ENCODE measurements around the gene PGF.

PGF gene

DNA sequence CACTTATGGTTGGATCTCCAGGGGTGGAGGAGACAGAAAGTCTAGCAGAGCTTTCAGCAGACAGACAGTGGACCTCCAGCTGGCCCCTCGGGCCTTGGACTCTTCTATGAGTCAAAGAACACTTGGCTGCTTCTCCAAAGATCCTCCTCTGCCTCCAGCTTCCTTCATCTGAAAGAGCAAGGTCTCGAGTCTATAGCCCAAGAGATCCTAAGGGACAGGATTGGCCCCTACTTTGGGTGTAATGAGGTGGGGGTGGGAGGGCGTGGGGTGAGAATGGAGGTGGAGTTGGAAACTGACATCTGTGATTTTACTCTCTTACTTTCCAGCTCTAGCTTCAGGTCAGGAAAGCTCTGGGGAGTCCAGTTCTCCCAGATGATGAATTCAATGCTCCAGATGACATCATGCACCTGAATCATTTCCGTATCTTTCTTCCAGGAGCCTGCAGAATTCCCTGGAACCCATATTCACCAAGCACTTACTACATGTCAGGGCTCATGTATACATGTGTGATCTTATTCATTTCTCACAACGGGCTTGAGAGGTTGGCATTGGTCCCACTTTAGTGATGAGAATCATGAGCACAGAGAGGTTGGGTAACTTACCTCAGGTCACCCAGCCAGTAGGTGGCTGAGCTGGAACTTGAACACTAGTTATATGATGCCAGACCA, 10.2 kb upstream of the PGF start:
- H3K36me3 ChIP-seq (ENCODE audit: control insufficient read depth in 2 of 2, insufficient read depth in 2 of 2, low read length in 2 of 2): no peaks in the 10 kb centered on the region
- H3K27ac ChIP-seq (ENCODE audit: low read length): no peak overlapping the region
- H3K4me1 ChIP-seq (ENCODE audit: control insufficient read depth, insufficient read depth, low read length): peaks cover 9% of the 10 kb centered on the region
- no peak overlapping the region for H3K4me3 ChIP-seq (ENCODE audit: low read length in 2 of 2)
- no peaks in the 10 kb centered on the region for H3K9me3 ChIP-seq (ENCODE audit: control insufficient read depth in 2 of 2, low read length in 2 of 2)
- H3K27me3 ChIP-seq (ENCODE audit: control insufficient read depth in 1 of 2, insufficient read depth in 2 of 2, low read length in 2 of 2): no peaks in the 10 kb centered on the region
- H3K9ac ChIP-seq (ENCODE audit: low read length in 2 of 2): no peak overlapping the region

GRCh38 chr14:74964787-74965485, 9.5 kb upstream of the PGF start:
- no peaks in the 10 kb centered on the region for H3K36me3 ChIP-seq (ENCODE audit: control insufficient read depth in 2 of 2, insufficient read depth in 2 of 2, low read length in 2 of 2)
- no peak overlapping the region for H3K9ac ChIP-seq (ENCODE audit: low read length in 2 of 2)
- H3K4me1 ChIP-seq (ENCODE audit: control insufficient read depth, insufficient read depth, low read length): peaks cover 9% of the 10 kb centered on the region
- no peaks in the 10 kb centered on the region for H3K9me3 ChIP-seq (ENCODE audit: control insufficient read depth in 2 of 2, low read length in 2 of 2)
- H3K4me3 ChIP-seq (ENCODE audit: low read length in 2 of 2): no peak overlapping the region
- H3K27ac ChIP-seq (ENCODE audit: low read length): no peak overlapping the region
- H3K27me3 ChIP-seq (ENCODE audit: control insufficient read depth in 1 of 2, insufficient read depth in 2 of 2, low read length in 2 of 2): no peaks in the 10 kb centered on the region

GRCh38 chr14:74963705-74964271, 8.4 kb upstream of the PGF start:
- no peak overlapping the region for H3K4me3 ChIP-seq (ENCODE audit: low read length in 2 of 2)
- H3K27me3 ChIP-seq (ENCODE audit: control insufficient read depth in 1 of 2, insufficient read depth in 2 of 2, low read length in 2 of 2): no peaks in the 10 kb centered on the region
- no peak overlapping the region for H3K9ac ChIP-seq (ENCODE audit: low read length in 2 of 2)
- no peaks in the 10 kb centered on the region for H3K36me3 ChIP-seq (ENCODE audit: control insufficient read depth in 2 of 2, insufficient read depth in 2 of 2, low read length in 2 of 2)
- no peaks in the 10 kb centered on the region for H3K9me3 ChIP-seq (ENCODE audit: control insufficient read depth in 2 of 2, low read length in 2 of 2)
- peaks cover 7% of the 10 kb centered on the region for H3K4me1 ChIP-seq (ENCODE audit: control insufficient read depth, insufficient read depth, low read length)
- no peak overlapping the region for H3K27ac ChIP-seq (ENCODE audit: low read length)

DNA sequence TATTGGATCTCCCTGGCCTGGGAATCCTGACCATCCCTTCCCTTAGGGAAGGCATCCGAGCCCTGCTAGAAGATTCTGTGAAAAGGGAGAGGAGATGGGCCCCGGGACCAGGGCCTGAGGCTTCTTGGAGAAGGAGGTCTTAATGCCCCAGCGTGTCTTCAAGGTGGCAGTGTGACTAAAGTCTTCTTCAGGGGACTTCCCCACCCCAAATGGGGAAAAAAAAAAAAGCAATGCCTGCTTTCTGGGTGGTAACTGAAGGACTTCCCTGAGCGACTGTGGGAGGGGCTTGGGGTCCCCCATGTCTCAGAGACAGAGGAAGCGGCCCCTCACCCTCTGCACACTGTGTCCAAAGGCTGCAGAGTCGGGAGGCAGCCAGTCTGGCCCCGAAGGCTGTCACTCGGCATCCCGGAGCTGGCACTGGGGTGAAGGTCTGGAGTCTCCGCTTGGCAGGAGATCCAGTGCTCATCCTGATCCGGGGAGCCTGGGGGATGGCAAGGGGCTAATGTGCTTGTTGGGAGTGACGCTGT, 7.8 kb upstream of the PGF start:
- Histone ChIP-seq H3K9me3 (ENCODE audit: control insufficient read depth in 2 of 2, low read length in 2 of 2) (no peaks in the 10 kb centered on the region), H3K27me3 (ENCODE audit: control insufficient read depth in 1 of 2, insufficient read depth in 2 of 2, low read length in 2 of 2) (no peaks in the 10 kb centered on the region), H3K36me3 (ENCODE audit: control insufficient read depth in 2 of 2, insufficient read depth in 2 of 2, low read length in 2 of 2) (no peaks in the 10 kb centered on the region), H3K4me1 (ENCODE audit: control insufficient read depth, insufficient read depth, low read length) (peaks cover 7% of the 10 kb centered on the region), H3K4me3 (ENCODE audit: low read length in 2 of 2) (no peak overlapping the region), H3K9ac (ENCODE audit: low read length in 2 of 2) (no peak overlapping the region), H3K27ac (ENCODE audit: low read length) (no peak overlapping the region)

- Histone ChIP-seq H3K4me3 (ENCODE audit: low read length in 2 of 2) (no peak overlapping the region), H3K9ac (ENCODE audit: low read length in 2 of 2) (no peak overlapping the region), H3K36me3 (ENCODE audit: control insufficient read depth in 2 of 2, insufficient read depth in 2 of 2, low read length in 2 of 2) (no peaks in the 10 kb centered on the region), H3K27ac (ENCODE audit: low read length) (no peak overlapping the region), H3K4me1 (ENCODE audit: control insufficient read depth, insufficient read depth, low read length) (peaks cover 7% of the 10 kb centered on the region), H3K27me3 (ENCODE audit: control insufficient read depth in 1 of 2, insufficient read depth in 2 of 2, low read length in 2 of 2) (no peaks in the 10 kb centered on the region), H3K9me3 (ENCODE audit: control insufficient read depth in 2 of 2, low read length in 2 of 2) (no peaks in the 10 kb centered on the region)
Measured at GRCh38 chr14:74962493-74962892, 7.1 kb upstream of the PGF start.

DNA sequence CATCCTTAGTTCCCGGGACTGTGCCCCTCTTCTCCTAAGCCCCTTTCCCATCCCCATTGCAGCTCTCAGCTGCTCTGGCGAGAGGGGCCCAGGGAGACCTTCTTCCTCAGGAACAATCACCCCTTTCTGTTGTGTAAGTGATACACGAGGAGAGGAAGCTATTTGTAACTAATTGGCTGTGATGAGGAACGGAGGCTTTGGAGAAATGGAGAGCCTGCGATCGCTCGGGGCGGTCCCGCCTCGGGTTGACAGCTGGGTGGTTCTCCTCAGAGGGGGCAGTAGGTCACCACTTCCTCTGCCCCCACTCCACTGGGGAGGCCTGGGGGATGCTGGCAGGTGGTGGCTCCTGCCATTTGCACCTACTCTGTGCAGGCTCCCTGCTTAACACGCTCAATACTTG, 6.6 kb upstream of the PGF start:
- Histone ChIP-seq H3K4me3 (ENCODE audit: low read length in 2 of 2) (no peak overlapping the region), H3K27ac (ENCODE audit: low read length) (no peak overlapping the region), H3K9ac (ENCODE audit: low read length in 2 of 2) (no peak overlapping the region), H3K9me3 (ENCODE audit: control insufficient read depth in 2 of 2, low read length in 2 of 2) (no peaks in the 10 kb centered on the region), H3K27me3 (ENCODE audit: control insufficient read depth in 1 of 2, insufficient read depth in 2 of 2, low read length in 2 of 2) (no peaks in the 10 kb centered on the region), H3K4me1 (ENCODE audit: control insufficient read depth, insufficient read depth, low read length) (peaks cover 7% of the 10 kb centered on the region), H3K36me3 (ENCODE audit: control insufficient read depth in 2 of 2, insufficient read depth in 2 of 2, low read length in 2 of 2) (no peaks in the 10 kb centered on the region)

GRCh38 chr14:74961238-74961911, 6.0 kb upstream of the PGF start:
- no peak overlapping the region for H3K27ac ChIP-seq (ENCODE audit: low read length)
- no peaks in the 10 kb centered on the region for H3K27me3 ChIP-seq (ENCODE audit: control insufficient read depth in 1 of 2, insufficient read depth in 2 of 2, low read length in 2 of 2)
- no peak overlapping the region for H3K4me3 ChIP-seq (ENCODE audit: low read length in 2 of 2)
- no peaks in the 10 kb centered on the region for H3K36me3 ChIP-seq (ENCODE audit: control insufficient read depth in 2 of 2, insufficient read depth in 2 of 2, low read length in 2 of 2)
- no peak overlapping the region for H3K9ac ChIP-seq (ENCODE audit: low read length in 2 of 2)
- peaks cover 7% of the 10 kb centered on the region for H3K4me1 ChIP-seq (ENCODE audit: control insufficient read depth, insufficient read depth, low read length)
- H3K9me3 ChIP-seq (ENCODE audit: control insufficient read depth in 2 of 2, low read length in 2 of 2): no peaks in the 10 kb centered on the region

DNA sequence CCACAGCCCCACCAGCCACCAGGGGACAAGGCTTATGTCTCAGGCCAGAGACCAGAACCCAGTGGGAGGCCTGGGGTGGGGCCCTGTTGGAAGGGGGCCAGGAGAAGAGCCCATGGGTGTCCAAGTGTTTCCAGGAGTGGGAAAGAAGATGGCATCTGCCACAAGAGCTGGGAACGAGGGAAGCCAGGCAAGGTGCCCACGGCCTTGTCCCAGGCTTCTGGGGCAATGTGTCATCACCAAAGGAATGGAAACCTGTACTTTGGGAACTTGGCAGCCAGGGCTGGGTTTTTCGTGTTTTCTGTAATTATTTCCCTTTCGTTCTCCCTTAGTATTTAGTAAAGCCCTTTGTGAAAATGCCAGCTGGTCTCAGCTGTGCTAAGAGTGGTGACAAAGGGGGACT, 5.3 kb upstream of the PGF start:
- no peak overlapping the region for H3K27ac ChIP-seq (ENCODE audit: low read length)
- no peak overlapping the region for H3K4me3 ChIP-seq (ENCODE audit: low read length in 2 of 2)
- H3K9ac ChIP-seq (ENCODE audit: low read length in 2 of 2): no peak overlapping the region
- H3K4me1 ChIP-seq (ENCODE audit: control insufficient read depth, insufficient read depth, low read length): peaks cover 10% of the 10 kb centered on the region
- H3K9me3 ChIP-seq (ENCODE audit: control insufficient read depth in 2 of 2, low read length in 2 of 2): no peaks in the 10 kb centered on the region
- H3K27me3 ChIP-seq (ENCODE audit: control insufficient read depth in 1 of 2, insufficient read depth in 2 of 2, low read length in 2 of 2): no peaks in the 10 kb centered on the region
- no peaks in the 10 kb centered on the region for H3K36me3 ChIP-seq (ENCODE audit: control insufficient read depth in 2 of 2, insufficient read depth in 2 of 2, low read length in 2 of 2)

GRCh38 chr14:74959596-74960180, 4.3 kb upstream of the PGF start:
- H3K27ac ChIP-seq (ENCODE audit: low read length): no peak overlapping the region
- no peaks in the 10 kb centered on the region for H3K9me3 ChIP-seq (ENCODE audit: control insufficient read depth in 2 of 2, low read length in 2 of 2)
- peaks cover 0 to 3% of the 10 kb centered on the region in 2 donors for H3K27me3 ChIP-seq (ENCODE audit: control insufficient read depth in 1 of 2, insufficient read depth in 2 of 2, low read length in 2 of 2)
- H3K4me1 ChIP-seq (ENCODE audit: control insufficient read depth, insufficient read depth, low read length): peaks cover 19% of the 10 kb centered on the region
- H3K9ac ChIP-seq (ENCODE audit: low read length in 2 of 2): no peak overlapping the region
- H3K36me3 ChIP-seq (ENCODE audit: control insufficient read depth in 2 of 2, insufficient read depth in 2 of 2, low read length in 2 of 2): no peaks in the 10 kb centered on the region
- H3K4me3 ChIP-seq (ENCODE audit: low read length in 2 of 2): no peak overlapping the region

- H3K9ac ChIP-seq (ENCODE audit: low read length in 2 of 2): no peak overlapping the region
- H3K36me3 ChIP-seq (ENCODE audit: control insufficient read depth in 2 of 2, insufficient read depth in 2 of 2, low read length in 2 of 2): no peaks in the 10 kb centered on the region
- H3K27me3 ChIP-seq (ENCODE audit: control insufficient read depth in 1 of 2, insufficient read depth in 2 of 2, low read length in 2 of 2): peaks cover 12 to 15% of the 10 kb centered on the region in 2 donors
- no peak overlapping the region for H3K27ac ChIP-seq (ENCODE audit: low read length)
- H3K4me3 ChIP-seq (ENCODE audit: low read length in 2 of 2): no peak overlapping the region
- H3K9me3 ChIP-seq (ENCODE audit: control insufficient read depth in 2 of 2, low read length in 2 of 2): no peaks in the 10 kb centered on the region
- H3K4me1 ChIP-seq (ENCODE audit: control insufficient read depth, insufficient read depth, low read length): peaks cover 24% of the 10 kb centered on the region
Measured at GRCh38 chr14:74956280-74957072, 1.1 kb upstream of the PGF start.
